Memory B cell (primary cell): ENCODE data around the gene SAMD13.

Experiments
- ATAC-seq: fragments of 150-1000 bp; cut with Tn5 transposase; 2 replicates; pipeline ENCODE4 v1.10.0; 2021; ENCODE audit warnings: low read depth, mild to moderate bottlenecking, moderate library complexity
- DNase-seq, 2 donors: peaks; one replicate each; pipeline ENCODE4 v3.0.0; 2022; ENCODE audit warnings: low spot score in 2 of 2
- H3K27ac Mint-ChIP-seq: one replicate; pipeline ENCODE4 v1.8.0; 2022; ENCODE audit warnings: mild to moderate bottlenecking, moderate library complexity, mixed read lengths
- H3K27me3 Mint-ChIP-seq: one replicate; pipeline ENCODE4 v1.8.0; 2022; ENCODE audit warnings: mixed read lengths
- H3K36me3 Mint-ChIP-seq: one replicate; pipeline ENCODE4 v1.8.0; 2022; ENCODE audit warnings: mild to moderate bottlenecking, mixed read lengths
- H3K4me1 Mint-ChIP-seq: one replicate; pipeline ENCODE4 v1.8.0; 2022; ENCODE audit warnings: mixed read lengths
- H3K4me3 Mint-ChIP-seq: one replicate; pipeline ENCODE4 v1.8.0; 2022; ENCODE audit warnings: mild to moderate bottlenecking, moderate library complexity, mixed read lengths
- H3K9me3 Mint-ChIP-seq: one replicate; pipeline ENCODE4 v1.8.0; 2022; ENCODE audit warnings: mixed read lengths

The SAMD13 gene

GRCh38 chr1:84339503-84339902 lies 38.0 kb downstream of the SAMD13 start:
- no peak for ATAC-seq
- Mint-ChIP-seq H3K27me3 (peaks cover 9% of the 10 kb centered on the region), H3K4me3 (no peak overlapping the region), H3K27ac (no peak overlapping the region), H3K9me3 (peaks cover 13% of the 10 kb centered on the region), H3K4me1 (no peaks in the 10 kb centered on the region), H3K36me3 (peaks cover 10% of the 10 kb centered on the region)
- no peak for DNase-seq

GRCh38 chr1:84344286-84344685 lies 42.8 kb downstream of the SAMD13 start:
- H3K36me3 Mint-ChIP-seq = peaks cover 3% of the 10 kb centered on the region
- no peaks in the 10 kb centered on the region for H3K4me1 Mint-ChIP-seq
- peaks cover 3% of the 10 kb centered on the region for H3K27me3 Mint-ChIP-seq
- peaks cover 3% of the 10 kb centered on the region for H3K9me3 Mint-ChIP-seq
- ATAC-seq (no peak), DNase-seq (no peak)
- H3K4me3 Mint-ChIP-seq = no peak overlapping the region
- no peak overlapping the region for H3K27ac Mint-ChIP-seq

GRCh38 chr1:84345220-84345619 lies 43.7 kb downstream of the SAMD13 start:
- ATAC-seq (no peak), DNase-seq (no peak)
- H3K36me3 Mint-ChIP-seq = peaks cover 3% of the 10 kb centered on the region
- H3K27me3 Mint-ChIP-seq = no peaks in the 10 kb centered on the region
- H3K4me1 Mint-ChIP-seq = no peaks in the 10 kb centered on the region
- H3K4me3 Mint-ChIP-seq = no peak overlapping the region
- H3K9me3 Mint-ChIP-seq = peaks cover 3% of the 10 kb centered on the region
- H3K27ac Mint-ChIP-seq = no peak overlapping the region

GRCh38 chr1:84347271-84347931 lies 45.9 kb downstream of the SAMD13 start:
- Mint-ChIP-seq H3K27ac (no peak overlapping the region), H3K4me1 (no peaks in the 10 kb centered on the region), H3K36me3 (no peaks in the 10 kb centered on the region), H3K4me3 (no peak overlapping the region), H3K9me3 (no peaks in the 10 kb centered on the region), H3K27me3 (no peaks in the 10 kb centered on the region)
- DNase-seq = no peak
- ATAC-seq = no peak

- DNase-seq (no peak), ATAC-seq (no peak)
- Mint-ChIP-seq H3K27me3 (no peaks in the 10 kb centered on the region), H3K9me3 (no peaks in the 10 kb centered on the region), H3K36me3 (no peaks in the 10 kb centered on the region), H3K4me3 (no peak overlapping the region), H3K27ac (no peak overlapping the region), H3K4me1 (no peaks in the 10 kb centered on the region)
Observed at GRCh38 chr1:84347932-84348555, 46.5 kb downstream of the SAMD13 start.

- Mint-ChIP-seq H3K9me3 (no peaks in the 10 kb centered on the region), H3K27me3 (no peaks in the 10 kb centered on the region), H3K4me1 (no peaks in the 10 kb centered on the region), H3K36me3 (no peaks in the 10 kb centered on the region), H3K27ac (no peak overlapping the region), H3K4me3 (no peak overlapping the region)
- DNase-seq (no peak), ATAC-seq (no peak)
Observed at GRCh38 chr1:84348759-84349158, 47.3 kb downstream of the SAMD13 start.

GRCh38 chr1:84350104-84350503 lies 48.6 kb downstream of the SAMD13 start:
- no peaks in the 10 kb centered on the region for H3K36me3 Mint-ChIP-seq
- no peak for DNase-seq

GRCh38 chr1:84350550-84350949 lies 49.0 kb downstream of the SAMD13 start:
- H3K27ac Mint-ChIP-seq = no peak overlapping the region
- ATAC-seq (no peak), DNase-seq (no peak)
- H3K36me3 Mint-ChIP-seq = no peaks in the 10 kb centered on the region
- H3K4me1 Mint-ChIP-seq = no peaks in the 10 kb centered on the region
- H3K27me3 Mint-ChIP-seq = peaks cover 4% of the 10 kb centered on the region
- no peaks in the 10 kb centered on the region for H3K9me3 Mint-ChIP-seq
- H3K4me3 Mint-ChIP-seq = no peak overlapping the region

More at GRCh38 chr1:84350104-84350503, 48.6 kb downstream of the SAMD13 start:
- ATAC-seq = no peak
- Mint-ChIP-seq H3K4me3 (no peak overlapping the region), H3K27ac (no peak overlapping the region), H3K9me3 (no peaks in the 10 kb centered on the region), H3K4me1 (no peaks in the 10 kb centered on the region), H3K27me3 (peaks cover 2% of the 10 kb centered on the region)

GRCh38 chr1:84352298-84353106 lies 51.0 kb downstream of the SAMD13 start:
- Mint-ChIP-seq H3K4me3 (no peak overlapping the region), H3K4me1 (no peaks in the 10 kb centered on the region), H3K36me3 (no peaks in the 10 kb centered on the region), H3K9me3 (no peaks in the 10 kb centered on the region), H3K27me3 (peaks cover 5% of the 10 kb centered on the region), H3K27ac (no peak overlapping the region)
- no peak for ATAC-seq
- no peak for DNase-seq

- H3K4me1 Mint-ChIP-seq = no peaks in the 10 kb centered on the region
- no peaks in the 10 kb centered on the region for H3K36me3 Mint-ChIP-seq
- no peaks in the 10 kb centered on the region for H3K9me3 Mint-ChIP-seq
- H3K27me3 Mint-ChIP-seq = peaks cover 7% of the 10 kb centered on the region
- ATAC-seq (no peak), DNase-seq (no peak)
- no peak overlapping the region for H3K4me3 Mint-ChIP-seq
- no peak overlapping the region for H3K27ac Mint-ChIP-seq
Observed at GRCh38 chr1:84353695-84354094, 52.2 kb downstream of the SAMD13 start.

GRCh38 chr1:84355556-84355955 lies 54.0 kb downstream of the SAMD13 start:
- H3K9me3 Mint-ChIP-seq = no peaks in the 10 kb centered on the region
- H3K4me3 Mint-ChIP-seq = no peak overlapping the region
- H3K27me3 Mint-ChIP-seq = peaks cover 7% of the 10 kb centered on the region
- no peaks in the 10 kb centered on the region for H3K36me3 Mint-ChIP-seq
- DNase-seq (no peak), ATAC-seq (no peak)
- H3K27ac Mint-ChIP-seq = no peak overlapping the region
- H3K4me1 Mint-ChIP-seq = no peaks in the 10 kb centered on the region

- H3K4me1 Mint-ChIP-seq = no peaks in the 10 kb centered on the region
- ATAC-seq = no peak
- H3K27ac Mint-ChIP-seq = no peak overlapping the region
- H3K4me3 Mint-ChIP-seq = no peak overlapping the region
- H3K36me3 Mint-ChIP-seq = no peaks in the 10 kb centered on the region
- peaks cover 7% of the 10 kb centered on the region for H3K27me3 Mint-ChIP-seq
- no peaks in the 10 kb centered on the region for H3K9me3 Mint-ChIP-seq
- no peak for DNase-seq
Observed at GRCh38 chr1:84356881-84357280, 55.4 kb downstream of the SAMD13 start.

- DNase-seq = no peak
- Mint-ChIP-seq H3K9me3 (no peaks in the 10 kb centered on the region), H3K4me1 (no peaks in the 10 kb centered on the region), H3K36me3 (no peaks in the 10 kb centered on the region), H3K27me3 (peaks cover 7% of the 10 kb centered on the region), H3K4me3 (no peak overlapping the region), H3K27ac (no peak overlapping the region)
- no peak for ATAC-seq
Observed at GRCh38 chr1:84358695-84359094, 57.2 kb downstream of the SAMD13 start.

GRCh38 chr1:84360316-84360715 lies 58.8 kb downstream of the SAMD13 start:
- Mint-ChIP-seq H3K36me3 (no peaks in the 10 kb centered on the region), H3K4me1 (no peaks in the 10 kb centered on the region), H3K27me3 (peaks cover 5% of the 10 kb centered on the region), H3K9me3 (no peaks in the 10 kb centered on the region), H3K4me3 (no peak overlapping the region), H3K27ac (no peak overlapping the region)
- no peak for DNase-seq
- ATAC-seq = no peak
